Panc1 (cell line): ENCODE results near the gene UBAP2.

ENCODE experiments used
- POLR2AphosphoS5 ChIP-seq: IDR thresholded peaks from 2 replicates; pipeline ENCODE4 v1.6.1; 2012; ENCODE audit warnings: mild to moderate bottlenecking, low read depth, low read length, moderate library complexity
- SIN3A ChIP-seq: IDR thresholded peaks from 2 replicates; pipeline ENCODE4 v1.6.1; 2012; ENCODE audit warnings: low read depth, mild to moderate bottlenecking, low read length, moderate library complexity, borderline replicate concordance; ENCODE audit not compliant: insufficient read depth
- TF ChIP-seq, protein P1 (sequence below): fragments of 450-650 bp; IDR thresholded peaks from 2 replicates; pipeline ENCODE4 v1.5.1; 2017; ENCODE audit warnings: mild to moderate bottlenecking

- TF ChIP-seq, protein P1, sequence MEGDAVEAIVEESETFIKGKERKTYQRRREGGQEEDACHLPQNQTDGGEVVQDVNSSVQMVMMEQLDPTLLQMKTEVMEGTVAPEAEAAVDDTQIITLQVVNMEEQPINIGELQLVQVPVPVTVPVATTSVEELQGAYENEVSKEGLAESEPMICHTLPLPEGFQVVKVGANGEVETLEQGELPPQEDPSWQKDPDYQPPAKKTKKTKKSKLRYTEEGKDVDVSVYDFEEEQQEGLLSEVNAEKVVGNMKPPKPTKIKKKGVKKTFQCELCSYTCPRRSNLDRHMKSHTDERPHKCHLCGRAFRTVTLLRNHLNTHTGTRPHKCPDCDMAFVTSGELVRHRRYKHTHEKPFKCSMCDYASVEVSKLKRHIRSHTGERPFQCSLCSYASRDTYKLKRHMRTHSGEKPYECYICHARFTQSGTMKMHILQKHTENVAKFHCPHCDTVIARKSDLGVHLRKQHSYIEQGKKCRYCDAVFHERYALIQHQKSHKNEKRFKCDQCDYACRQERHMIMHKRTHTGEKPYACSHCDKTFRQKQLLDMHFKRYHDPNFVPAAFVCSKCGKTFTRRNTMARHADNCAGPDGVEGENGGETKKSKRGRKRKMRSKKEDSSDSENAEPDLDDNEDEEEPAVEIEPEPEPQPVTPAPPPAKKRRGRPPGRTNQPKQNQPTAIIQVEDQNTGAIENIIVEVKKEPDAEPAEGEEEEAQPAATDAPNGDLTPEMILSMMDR, result no peak
- TF ChIP-seq SIN3A, result no peak
- TF ChIP-seq POLR2AphosphoS5, result no peak
Observed at GRCh38 chr9:33995449-33995848, 53.2 kb downstream of the UBAP2 start.
